Nephron progenitor cell (in vitro differentiated cells): ENCODE measurements around the gene C1QTNF8.

ENCODE experiments used
- DNase-seq: peaks from one replicate; pipeline ENCODE4 v3.0.0; 2021
- H3K27ac Mint-ChIP-seq: 2 replicates; pipeline ENCODE4 v1.8.0; 2021; ENCODE audit warnings: mild to moderate bottlenecking, moderate library complexity, mixed read lengths
- H3K27me3 Mint-ChIP-seq: 2 replicates; pipeline ENCODE4 v1.8.0; 2021; ENCODE audit warnings: mild to moderate bottlenecking, low read depth, mixed read lengths; ENCODE audit not compliant: poor library complexity
- H3K36me3 Mint-ChIP-seq: 2 replicates; pipeline ENCODE4 v1.8.0; 2021; ENCODE audit warnings: low read depth, mixed read lengths
- H3K4me1 Mint-ChIP-seq: 2 replicates; pipeline ENCODE4 v1.8.0; 2021; ENCODE audit warnings: mixed read lengths
- H3K4me3 Mint-ChIP-seq: 2 replicates; pipeline ENCODE4 v1.8.0; 2021; ENCODE audit warnings: mild to moderate bottlenecking, moderate library complexity, mixed read lengths
- H3K9me3 Mint-ChIP-seq: 2 replicates; pipeline ENCODE4 v1.8.0; 2021; ENCODE audit warnings: mild to moderate bottlenecking, moderate library complexity, mixed read lengths
- TF ChIP-seq, protein P1 (sequence below): fragments of 200-600 bp; sonication (generic); IDR thresholded peaks from 2 replicates; pipeline ENCODE4 v1.5.0; 2021; ENCODE audit warnings: antibody characterized with exemption

The C1QTNF8 gene

DNA sequence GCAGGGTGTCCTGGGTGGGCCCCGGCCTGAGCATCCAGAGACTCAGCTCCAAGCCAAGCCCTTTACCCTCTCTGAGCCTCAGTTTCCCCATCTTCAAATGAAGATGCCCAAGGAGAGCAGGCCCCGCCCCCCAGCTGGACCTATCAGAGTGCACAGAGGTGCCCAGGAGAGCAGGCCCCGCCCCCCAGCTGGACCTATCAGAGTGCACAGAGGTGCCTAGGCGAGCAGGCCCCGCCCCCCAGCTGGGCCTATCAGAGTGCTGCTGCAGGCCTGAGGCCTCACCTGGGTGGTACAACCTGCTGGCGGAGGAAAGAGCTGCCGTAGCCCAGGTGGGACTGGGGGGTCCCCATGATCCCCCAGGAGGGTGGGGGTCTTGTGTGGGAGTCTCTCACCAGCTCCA lies 26.9 kb downstream of the C1QTNF8 start:
- no peak for DNase-seq
- H3K4me3 Mint-ChIP-seq: no peak overlapping the region
- H3K9me3 Mint-ChIP-seq: no peaks in the 10 kb centered on the region
- no peak overlapping the region for H3K27ac Mint-ChIP-seq
- peaks cover 34% of the 10 kb centered on the region for H3K27me3 Mint-ChIP-seq
- H3K4me1 Mint-ChIP-seq: peaks cover 28% of the 10 kb centered on the region
- TF ChIP-seq, protein P1, sequence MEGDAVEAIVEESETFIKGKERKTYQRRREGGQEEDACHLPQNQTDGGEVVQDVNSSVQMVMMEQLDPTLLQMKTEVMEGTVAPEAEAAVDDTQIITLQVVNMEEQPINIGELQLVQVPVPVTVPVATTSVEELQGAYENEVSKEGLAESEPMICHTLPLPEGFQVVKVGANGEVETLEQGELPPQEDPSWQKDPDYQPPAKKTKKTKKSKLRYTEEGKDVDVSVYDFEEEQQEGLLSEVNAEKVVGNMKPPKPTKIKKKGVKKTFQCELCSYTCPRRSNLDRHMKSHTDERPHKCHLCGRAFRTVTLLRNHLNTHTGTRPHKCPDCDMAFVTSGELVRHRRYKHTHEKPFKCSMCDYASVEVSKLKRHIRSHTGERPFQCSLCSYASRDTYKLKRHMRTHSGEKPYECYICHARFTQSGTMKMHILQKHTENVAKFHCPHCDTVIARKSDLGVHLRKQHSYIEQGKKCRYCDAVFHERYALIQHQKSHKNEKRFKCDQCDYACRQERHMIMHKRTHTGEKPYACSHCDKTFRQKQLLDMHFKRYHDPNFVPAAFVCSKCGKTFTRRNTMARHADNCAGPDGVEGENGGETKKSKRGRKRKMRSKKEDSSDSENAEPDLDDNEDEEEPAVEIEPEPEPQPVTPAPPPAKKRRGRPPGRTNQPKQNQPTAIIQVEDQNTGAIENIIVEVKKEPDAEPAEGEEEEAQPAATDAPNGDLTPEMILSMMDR: no peak
- no peaks in the 10 kb centered on the region for H3K36me3 Mint-ChIP-seq

DNA sequence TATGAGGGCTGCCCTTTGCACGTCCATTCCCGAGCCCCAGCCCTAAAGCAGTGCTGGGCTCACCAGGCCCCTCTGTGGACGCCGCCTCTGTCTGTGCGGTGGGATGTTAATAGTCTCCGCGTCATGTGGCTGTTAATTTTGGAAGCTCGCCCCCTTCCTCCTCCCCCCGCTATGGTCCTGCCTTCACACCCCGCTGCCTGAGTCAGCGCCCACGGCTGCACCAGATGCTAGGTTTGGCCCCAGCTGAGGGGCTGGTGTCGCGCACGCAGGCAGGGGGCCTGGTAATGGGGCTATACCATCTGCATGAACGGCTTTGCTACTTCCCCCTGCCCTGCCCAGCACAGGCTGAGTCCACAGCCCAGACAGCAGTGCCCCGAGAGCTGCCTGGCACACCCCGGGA lies 27.6 kb downstream of the C1QTNF8 start:
- Mint-ChIP-seq H3K27me3 (peaks cover 29% of the 10 kb centered on the region), H3K36me3 (no peaks in the 10 kb centered on the region), H3K4me1 (peaks cover 28% of the 10 kb centered on the region), H3K9me3 (no peaks in the 10 kb centered on the region), H3K4me3 (no peak overlapping the region), H3K27ac (no peak overlapping the region)
- no peak for DNase-seq
- TF ChIP-seq, protein P1: no peak

DNA sequence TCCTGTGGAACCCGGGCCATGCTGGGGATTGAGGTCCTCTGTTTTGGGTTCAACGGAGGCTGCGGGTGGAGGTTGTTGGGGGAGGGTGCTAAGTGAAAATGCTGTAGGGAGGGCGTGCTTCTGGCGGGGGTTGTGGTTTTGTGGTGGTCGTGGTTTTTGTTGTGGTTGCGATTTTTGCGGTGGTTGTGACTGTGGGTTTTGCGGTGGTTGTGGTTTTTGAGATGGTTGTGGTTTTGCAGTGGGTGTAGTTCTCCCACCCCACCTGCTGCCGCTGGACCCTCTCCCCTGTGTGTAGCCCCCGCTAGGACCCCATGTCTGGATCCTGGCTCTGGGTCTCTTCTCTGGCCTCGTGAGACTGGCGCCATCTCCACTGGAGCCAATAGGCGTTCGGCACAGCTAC lies 28.4 kb downstream of the C1QTNF8 start:
- no peak overlapping the region for H3K27ac Mint-ChIP-seq
- H3K4me3 Mint-ChIP-seq: no peak overlapping the region
- DNase-seq: no peak
- no peaks in the 10 kb centered on the region for H3K9me3 Mint-ChIP-seq
- peaks cover 21% of the 10 kb centered on the region for H3K27me3 Mint-ChIP-seq
- no peaks in the 10 kb centered on the region for H3K36me3 Mint-ChIP-seq
- TF ChIP-seq, protein P1: no peak
- H3K4me1 Mint-ChIP-seq: peaks cover 28% of the 10 kb centered on the region

DNA sequence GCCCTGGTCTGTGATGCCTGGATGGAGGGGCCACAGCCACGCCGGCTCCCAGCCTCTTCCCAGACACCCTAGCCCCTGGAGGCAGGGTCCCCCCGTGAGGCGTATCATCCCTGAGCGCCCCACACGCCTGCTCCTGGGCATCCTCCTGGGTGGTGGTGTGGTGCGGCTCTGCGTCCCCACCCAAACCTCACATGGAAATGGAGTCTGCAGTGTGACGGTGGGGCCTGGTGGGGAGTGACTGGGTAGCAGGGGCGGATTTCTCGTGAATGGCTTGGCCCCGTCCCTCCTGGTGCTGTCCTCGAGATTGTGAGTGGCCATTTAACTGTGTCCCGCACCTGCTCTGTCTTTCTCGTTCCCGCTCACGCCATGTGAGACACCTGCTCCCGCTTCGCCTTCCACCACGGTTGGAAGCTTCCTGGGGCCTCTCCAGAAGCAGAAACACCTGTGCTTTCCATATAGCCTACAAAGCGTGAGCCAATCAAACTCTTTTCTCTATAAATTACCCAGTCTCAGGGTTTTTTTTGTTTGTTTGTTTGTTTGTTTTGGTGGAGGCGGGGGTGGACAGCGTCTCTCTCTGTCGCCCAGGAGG lies 29.4 kb downstream of the C1QTNF8 start:
- peaks cover 13% of the 10 kb centered on the region for H3K27me3 Mint-ChIP-seq
- TF ChIP-seq, protein P1: no peak
- no peak for DNase-seq
- no peak overlapping the region for H3K4me3 Mint-ChIP-seq
- no peaks in the 10 kb centered on the region for H3K36me3 Mint-ChIP-seq
- no peak overlapping the region for H3K27ac Mint-ChIP-seq
- H3K9me3 Mint-ChIP-seq: no peaks in the 10 kb centered on the region
- peaks cover 28% of the 10 kb centered on the region for H3K4me1 Mint-ChIP-seq

DNA sequence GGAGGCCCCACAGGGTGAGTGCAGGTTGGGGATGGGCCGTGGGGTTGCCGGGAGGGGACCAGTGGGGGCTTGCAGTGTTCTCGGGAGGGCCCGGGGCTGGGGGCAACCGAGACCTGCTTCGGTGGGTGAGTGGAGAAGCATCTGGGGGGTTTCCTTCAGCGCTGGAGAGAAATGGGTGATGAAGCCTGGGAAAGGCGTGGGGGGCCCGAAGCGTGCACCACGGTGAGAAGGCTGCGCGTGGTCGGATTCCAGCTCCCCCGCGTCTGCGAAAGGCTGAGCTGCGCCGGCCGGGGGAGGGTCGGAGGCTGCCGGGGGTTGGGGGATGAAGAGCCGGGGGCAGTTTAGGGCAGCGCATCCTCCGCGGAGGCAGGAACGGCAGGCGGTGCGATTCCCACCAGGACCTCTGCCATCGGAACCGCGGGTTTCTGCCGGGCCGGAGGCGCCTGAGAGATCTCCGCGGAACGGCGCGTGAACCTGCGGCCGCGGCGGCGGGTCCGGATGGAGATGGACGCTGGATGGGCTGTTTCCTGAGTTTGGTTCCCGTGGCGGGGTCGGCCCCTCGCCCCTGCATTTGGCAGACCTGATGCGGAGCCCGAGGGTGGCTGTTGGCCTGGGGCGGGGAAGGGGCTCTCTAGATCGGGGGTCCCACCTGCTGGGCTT lies 30.4 kb downstream of the C1QTNF8 start:
- DNase-seq: no peak
- Mint-ChIP-seq H3K9me3 (no peaks in the 10 kb centered on the region), H3K4me1 (peaks cover 27% of the 10 kb centered on the region), H3K27ac (no peak overlapping the region), H3K27me3 (peaks cover 7% of the 10 kb centered on the region), H3K4me3 (no peak overlapping the region), H3K36me3 (no peaks in the 10 kb centered on the region)
- TF ChIP-seq, protein P1: no peak

DNA sequence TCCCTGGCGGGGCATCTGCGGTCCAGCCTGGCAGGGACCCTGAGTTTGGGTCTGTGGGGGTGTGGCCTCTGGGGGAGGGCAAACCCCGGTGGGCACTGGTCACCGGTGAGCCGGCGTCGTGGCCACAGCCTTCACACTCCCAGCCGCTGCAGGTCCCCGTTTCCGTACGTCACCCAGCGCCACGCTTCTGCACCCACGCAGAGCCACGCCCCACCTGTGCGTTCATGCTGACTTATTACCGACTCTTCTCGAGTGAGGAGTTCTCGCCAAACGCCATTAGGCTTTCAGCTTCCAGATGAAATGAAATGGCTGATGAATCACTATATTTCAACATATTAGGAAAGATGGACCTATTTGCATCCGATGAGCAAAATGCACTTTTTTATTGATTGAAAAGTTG lies 32.3 kb downstream of the C1QTNF8 start:
- DNase-seq: no peak
- H3K4me3 Mint-ChIP-seq: no peak overlapping the region
- peaks cover 10% of the 10 kb centered on the region for H3K27me3 Mint-ChIP-seq
- peaks cover 6% of the 10 kb centered on the region for H3K36me3 Mint-ChIP-seq
- TF ChIP-seq, protein P1: no peak
- H3K27ac Mint-ChIP-seq: peak overlapping the region; percentile 31
- peaks cover 26% of the 10 kb centered on the region for H3K4me1 Mint-ChIP-seq
- peaks cover 12% of the 10 kb centered on the region for H3K9me3 Mint-ChIP-seq
